Osteoblast (primary cell): ENCODE results near the gene HDGFL2. TPM values are rescaled to one million over a fixed set of nuclear protein-coding genes. Genes with fewer than 3 reads are reported as not detected.

Experiments used
- DNase-seq: peaks from one replicate; pipeline ENCODE4 v3.0.0; 2011; ENCODE audit warnings: low spot score, mixed read lengths; ENCODE audit not compliant: insufficient read length; ENCODE audit errors: missing footprints
- H2AFZ ChIP-seq: 2 replicates; pipeline ENCODE4 v1.6.0; 2011; ENCODE audit warnings: mild to moderate bottlenecking, low read length
- H3K27ac ChIP-seq: 2 replicates; pipeline ENCODE4 v1.5.1; 2011; ENCODE audit warnings: mild to moderate bottlenecking, low read depth, low read length, moderate library complexity
- H3K27me3 ChIP-seq: 2 replicates; pipeline ENCODE4 v1.6.0; 2012; ENCODE audit warnings: mild to moderate bottlenecking, control low read depth, inconsistent platforms, low read length, moderate library complexity; ENCODE audit not compliant: insufficient read depth
- H3K36me3 ChIP-seq: 2 replicates; pipeline ENCODE4 v1.5.1; 2011; ENCODE audit warnings: mild to moderate bottlenecking, low read length, control low read depth, moderate library complexity; ENCODE audit not compliant: insufficient read depth
- H3K4me1 ChIP-seq: 2 replicates; pipeline ENCODE4 v1.5.1; 2011; ENCODE audit warnings: mild to moderate bottlenecking, low read length, control low read depth, moderate library complexity; ENCODE audit not compliant: insufficient read depth
- H3K4me2 ChIP-seq: 2 replicates; pipeline ENCODE4 v1.6.0; 2011; ENCODE audit warnings: mild to moderate bottlenecking, low read length; ENCODE audit not compliant: insufficient read depth
- H3K4me3 ChIP-seq: fragments of 200-600 bp; sonication (generic); 3 replicates; pipeline ENCODE4 v1.5.1; 2012; ENCODE audit warnings: mild to moderate bottlenecking, low read length, inconsistent platforms; ENCODE audit not compliant: insufficient read depth
- H3K79me2 ChIP-seq: 2 replicates; pipeline ENCODE4 v1.6.0; 2012; ENCODE audit warnings: mild to moderate bottlenecking, low read length, control low read depth, inconsistent platforms; ENCODE audit not compliant: insufficient read depth
- H3K9me3 ChIP-seq: 2 replicates; pipeline ENCODE4 v1.5.1; 2011; ENCODE audit warnings: low read depth, low read length, control low read depth
- H4K20me1 ChIP-seq: 2 replicates; pipeline ENCODE4 v1.6.0; 2012; ENCODE audit warnings: mild to moderate bottlenecking, low read length, control low read depth; ENCODE audit not compliant: insufficient read depth
- total RNA-seq: library from RNA; depleted of rRNA; stranded (reverse); fragments of >200 nt; gene quantifications from 2 replicates; pipeline ENCODE4 v1.2.3, GENCODE V29; 2012
- TF ChIP-seq, protein P1 (sequence below): IDR thresholded peaks from 2 replicates; pipeline ENCODE4 v1.5.1; 2011; ENCODE audit warnings: mild to moderate bottlenecking, low read depth, low read length, moderate library complexity; ENCODE audit errors: extremely low read depth

HDGFL2 gene
- total RNA-seq, 1 donor: 48.5 TPM

DNA sequence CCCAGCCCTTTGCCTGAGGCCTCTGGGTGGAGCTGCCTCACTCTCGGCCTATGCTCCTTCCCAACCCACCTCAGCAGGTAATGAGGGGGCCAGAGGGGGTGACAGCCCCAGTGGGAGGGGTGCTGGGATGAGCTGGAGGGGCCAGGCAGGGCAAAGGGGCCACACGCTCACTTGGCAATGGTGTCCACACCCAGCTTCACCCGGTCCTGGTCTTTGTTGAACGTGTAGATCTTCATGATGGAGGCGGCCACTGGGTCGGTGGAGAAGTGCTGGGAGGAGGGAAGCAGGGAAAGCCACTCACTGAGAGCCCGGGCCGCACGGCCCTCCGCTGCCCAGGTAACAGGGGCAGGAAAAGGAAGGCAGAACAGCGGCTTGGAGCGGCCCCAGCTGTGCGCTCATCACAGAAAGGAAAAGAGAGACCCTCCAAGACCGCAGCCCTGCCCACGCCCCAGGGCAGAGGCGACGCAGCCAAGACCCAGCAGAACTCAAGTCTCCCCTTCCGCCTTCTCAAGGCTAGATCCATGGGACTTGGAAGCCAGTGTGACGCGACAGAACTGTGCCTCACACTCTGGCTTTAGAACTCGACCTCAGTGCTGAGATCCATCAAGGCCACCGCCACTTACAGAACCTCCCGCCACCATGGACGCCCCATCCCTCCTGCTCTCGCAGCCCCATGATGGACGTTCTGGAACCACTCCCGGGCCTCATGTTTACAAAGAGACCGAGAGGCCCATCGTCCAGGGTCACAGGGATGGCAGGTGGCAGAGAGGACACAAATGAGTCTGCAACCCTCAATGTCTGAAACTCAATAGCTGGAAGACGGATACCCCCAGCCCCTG is 23.7 kb upstream of the HDGFL2 start:
- Histone ChIP-seq H3K27ac (no peak overlapping the region), H3K9me3 (no peaks in the 10 kb centered on the region), H3K27me3 (no peaks in the 10 kb centered on the region), H3K36me3 (peaks cover 82% of the 10 kb centered on the region), H3K4me3 (no peak overlapping the region), H3K4me2 (no peak overlapping the region), H4K20me1 (peaks cover 26% of the 10 kb centered on the region), H3K4me1 (no peaks in the 10 kb centered on the region), H2AFZ (no peak overlapping the region), H3K79me2 (peaks cover 15% of the 10 kb centered on the region)
- TF ChIP-seq, protein P1, sequence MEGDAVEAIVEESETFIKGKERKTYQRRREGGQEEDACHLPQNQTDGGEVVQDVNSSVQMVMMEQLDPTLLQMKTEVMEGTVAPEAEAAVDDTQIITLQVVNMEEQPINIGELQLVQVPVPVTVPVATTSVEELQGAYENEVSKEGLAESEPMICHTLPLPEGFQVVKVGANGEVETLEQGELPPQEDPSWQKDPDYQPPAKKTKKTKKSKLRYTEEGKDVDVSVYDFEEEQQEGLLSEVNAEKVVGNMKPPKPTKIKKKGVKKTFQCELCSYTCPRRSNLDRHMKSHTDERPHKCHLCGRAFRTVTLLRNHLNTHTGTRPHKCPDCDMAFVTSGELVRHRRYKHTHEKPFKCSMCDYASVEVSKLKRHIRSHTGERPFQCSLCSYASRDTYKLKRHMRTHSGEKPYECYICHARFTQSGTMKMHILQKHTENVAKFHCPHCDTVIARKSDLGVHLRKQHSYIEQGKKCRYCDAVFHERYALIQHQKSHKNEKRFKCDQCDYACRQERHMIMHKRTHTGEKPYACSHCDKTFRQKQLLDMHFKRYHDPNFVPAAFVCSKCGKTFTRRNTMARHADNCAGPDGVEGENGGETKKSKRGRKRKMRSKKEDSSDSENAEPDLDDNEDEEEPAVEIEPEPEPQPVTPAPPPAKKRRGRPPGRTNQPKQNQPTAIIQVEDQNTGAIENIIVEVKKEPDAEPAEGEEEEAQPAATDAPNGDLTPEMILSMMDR: no peak
- DNase-seq: peak; percentile 85

DNA sequence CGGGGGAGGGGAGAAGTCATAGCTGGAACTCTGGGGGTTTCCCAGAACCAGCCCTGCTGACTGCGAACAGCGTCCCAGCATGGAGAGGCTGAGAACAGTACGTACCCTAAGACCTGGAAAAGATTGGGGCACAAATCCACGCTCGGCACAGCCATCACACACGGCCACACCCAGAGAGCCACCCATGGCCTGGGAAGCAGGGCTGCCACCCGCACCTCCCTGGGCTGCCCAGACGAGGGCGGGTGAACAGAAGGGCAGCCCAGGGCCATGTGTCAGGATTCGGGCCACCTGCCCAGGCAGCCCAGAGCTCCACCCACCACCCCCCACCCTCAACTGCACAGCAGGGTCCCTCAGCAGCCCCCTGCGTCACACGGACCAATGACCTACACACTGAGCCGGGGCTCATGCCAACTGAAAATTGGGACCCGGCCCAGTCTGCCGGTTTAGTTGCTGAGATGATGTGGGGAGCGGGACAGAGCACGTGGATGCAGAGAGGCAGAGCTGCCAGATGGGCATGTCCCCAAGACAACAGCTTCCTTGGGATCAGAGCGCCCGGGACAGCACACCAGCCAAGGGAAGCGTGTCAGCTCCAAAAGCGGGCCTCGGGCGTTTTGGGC is 23.0 kb upstream of the HDGFL2 start:
- H3K27ac ChIP-seq: no peak overlapping the region
- no peak overlapping the region for H3K4me3 ChIP-seq
- DNase-seq: peak; percentile 60
- H3K9me3 ChIP-seq: no peaks in the 10 kb centered on the region
- H3K36me3 ChIP-seq: peaks cover 90% of the 10 kb centered on the region
- H2AFZ ChIP-seq: no peak overlapping the region
- H3K4me2 ChIP-seq: no peak overlapping the region
- H3K4me1 ChIP-seq: no peaks in the 10 kb centered on the region
- H4K20me1 ChIP-seq: peaks cover 29% of the 10 kb centered on the region
- H3K27me3 ChIP-seq: no peaks in the 10 kb centered on the region
- H3K79me2 ChIP-seq: peaks cover 21% of the 10 kb centered on the region
- TF ChIP-seq, protein P1: no peak

DNA sequence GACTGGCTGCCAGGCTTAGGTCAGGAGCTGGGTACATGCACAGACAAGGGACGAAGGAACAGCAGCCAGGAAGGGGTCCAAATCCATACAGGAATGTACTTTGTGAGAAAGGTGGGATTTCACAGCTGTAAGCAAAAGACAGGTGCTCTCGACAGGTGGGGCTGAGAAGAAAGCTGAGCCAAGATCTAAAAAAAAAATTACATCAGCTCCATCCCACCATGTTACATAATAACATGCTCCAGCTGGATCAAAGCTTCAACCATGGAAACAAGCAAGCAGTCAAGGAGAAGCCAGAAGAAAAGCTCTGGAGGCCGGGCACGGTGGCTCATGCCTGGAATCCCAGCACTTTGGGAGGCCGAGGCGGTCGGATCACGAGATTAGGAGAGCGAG is 22.5 kb upstream of the HDGFL2 start:
- H3K79me2 ChIP-seq: peaks cover 26% of the 10 kb centered on the region
- TF ChIP-seq, protein P1: no peak
- peaks cover 33% of the 10 kb centered on the region for H4K20me1 ChIP-seq
- no peak overlapping the region for H3K4me3 ChIP-seq
- peaks cover 93% of the 10 kb centered on the region for H3K36me3 ChIP-seq
- no peaks in the 10 kb centered on the region for H3K9me3 ChIP-seq
- H3K4me2 ChIP-seq: no peak overlapping the region
- H2AFZ ChIP-seq: no peak overlapping the region
- peak; percentile 72 for DNase-seq
- no peak overlapping the region for H3K27ac ChIP-seq
- H3K4me1 ChIP-seq: peaks cover under 1% of the 10 kb centered on the region
- H3K27me3 ChIP-seq: no peaks in the 10 kb centered on the region
